ENCODE data around the gene PSTPIP2. TPM values are rescaled to one million over a fixed set of nuclear protein-coding genes. Genes with fewer than 3 reads are reported as not detected.
"Not testable (repeated sequence)": the region's sequence is repeated elsewhere in the genome, so short reads cannot be mapped to it uniquely, and the experiment has no call there.

The PSTPIP2 gene
- total RNA-seq, 3 donors from 2014 or later (not counting 1 experiment from before 2014, with no cell fraction given), result 34.7 to 55.0 (median 46.9) TPM

DNA sequence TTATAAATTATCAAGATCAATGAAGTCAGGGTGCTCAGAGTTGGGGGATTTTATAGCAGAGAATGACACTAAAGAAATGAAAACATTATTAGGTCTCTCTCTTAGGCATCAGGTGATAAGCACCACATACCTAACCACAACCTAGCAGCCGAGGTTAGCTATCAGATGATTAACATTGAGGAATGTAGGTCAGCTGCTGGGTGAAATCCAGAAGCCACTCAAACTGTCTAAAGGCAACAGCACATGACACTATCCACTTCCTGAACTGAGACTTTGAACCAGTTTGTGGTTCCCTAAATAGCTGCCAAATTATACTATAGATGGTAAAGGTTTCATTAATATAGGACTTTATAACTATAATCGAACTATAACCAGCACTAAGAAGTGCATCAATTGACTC, 109.6 kb downstream of the PSTPIP2 start:
- Histone ChIP-seq H3K4me3 (ENCODE audit: low read length) (no peak overlapping the region), H3K9me3 (ENCODE audit: control insufficient read depth, insufficient read depth, low read length) (no peaks in the 10 kb centered on the region), H3K36me3 (ENCODE audit: control insufficient read depth, insufficient read depth, low read length) (no peaks in the 10 kb centered on the region), H3K27ac (ENCODE audit: low read length) (peak overlapping the region; percentile 86), H3K4me1 (ENCODE audit: control insufficient read depth, insufficient read depth, low read length) (peaks cover 16% of the 10 kb centered on the region), H3K27me3 (ENCODE audit: control insufficient read depth, insufficient read depth, low read length) (no peaks in the 10 kb centered on the region)
- TF ChIP-seq, protein P1, sequence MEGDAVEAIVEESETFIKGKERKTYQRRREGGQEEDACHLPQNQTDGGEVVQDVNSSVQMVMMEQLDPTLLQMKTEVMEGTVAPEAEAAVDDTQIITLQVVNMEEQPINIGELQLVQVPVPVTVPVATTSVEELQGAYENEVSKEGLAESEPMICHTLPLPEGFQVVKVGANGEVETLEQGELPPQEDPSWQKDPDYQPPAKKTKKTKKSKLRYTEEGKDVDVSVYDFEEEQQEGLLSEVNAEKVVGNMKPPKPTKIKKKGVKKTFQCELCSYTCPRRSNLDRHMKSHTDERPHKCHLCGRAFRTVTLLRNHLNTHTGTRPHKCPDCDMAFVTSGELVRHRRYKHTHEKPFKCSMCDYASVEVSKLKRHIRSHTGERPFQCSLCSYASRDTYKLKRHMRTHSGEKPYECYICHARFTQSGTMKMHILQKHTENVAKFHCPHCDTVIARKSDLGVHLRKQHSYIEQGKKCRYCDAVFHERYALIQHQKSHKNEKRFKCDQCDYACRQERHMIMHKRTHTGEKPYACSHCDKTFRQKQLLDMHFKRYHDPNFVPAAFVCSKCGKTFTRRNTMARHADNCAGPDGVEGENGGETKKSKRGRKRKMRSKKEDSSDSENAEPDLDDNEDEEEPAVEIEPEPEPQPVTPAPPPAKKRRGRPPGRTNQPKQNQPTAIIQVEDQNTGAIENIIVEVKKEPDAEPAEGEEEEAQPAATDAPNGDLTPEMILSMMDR (IDR thresholded peaks at IDR 0.05), result no peak
- peaks cover 69 to 75% of the 10 kb centered on the region in 2 donors for H3K4me1 Mint-ChIP-seq
- intact Hi-C loops (cut with micrococcal nuclease), result loop anchor here (1.0 to 2.0 kb wide), 2 partner anchors 24 to 110 kb away; partner anchors contain the start of gene PSTPIP2
- no peaks in the 10 kb centered on the region for H3K9me3 Mint-ChIP-seq
- peaks cover 6% of the 10 kb centered on the region for H3K36me3 Mint-ChIP-seq
- ATAC-seq, result peak; percentile 49 to 75 (median 73)
- WGBS (ENCODE audit: insufficient coverage), result 0% methylated on average over 1 of the region's 2 CpGs
- peak; percentile 41 to 64 for DNase-seq
- H3K27ac Mint-ChIP-seq, result peak overlapping the region; percentile 91 to 97
- peak overlapping the region; percentile 81 for H3K4me3 Mint-ChIP-seq
- no peaks in the 10 kb centered on the region for H3K27me3 Mint-ChIP-seq (ENCODE audit: low read depth in 2 of 2)

- intact Hi-C loops (cut with micrococcal nuclease); H3K4me3 Mint-ChIP-seq; DNase-seq; H3K9me3 ChIP-seq (ENCODE audit: control insufficient read depth, insufficient read depth, low read length); H3K4me1 ChIP-seq (ENCODE audit: control insufficient read depth, insufficient read depth, low read length); H3K27ac ChIP-seq (ENCODE audit: low read length); ATAC-seq; H3K36me3 ChIP-seq (ENCODE audit: control insufficient read depth, insufficient read depth, low read length); H3K27me3 ChIP-seq (ENCODE audit: control insufficient read depth, insufficient read depth, low read length); H3K27me3 Mint-ChIP-seq (ENCODE audit: low read depth in 2 of 2); H3K9me3 Mint-ChIP-seq; H3K27ac Mint-ChIP-seq; H3K4me3 ChIP-seq (ENCODE audit: low read length): not testable (repeated sequence)
- Mint-ChIP-seq H3K36me3 (peaks cover 21% of the 10 kb centered on the region), H3K4me1 (peaks cover 53 to 69% of the 10 kb centered on the region in 2 donors)
- 99% methylated on average over 5 of the region's 7 CpGs for WGBS (ENCODE audit: insufficient coverage)
These were observed 112.6 kb downstream of the PSTPIP2 start for GRCh38 chr18:45959484-45959883.

DNA sequence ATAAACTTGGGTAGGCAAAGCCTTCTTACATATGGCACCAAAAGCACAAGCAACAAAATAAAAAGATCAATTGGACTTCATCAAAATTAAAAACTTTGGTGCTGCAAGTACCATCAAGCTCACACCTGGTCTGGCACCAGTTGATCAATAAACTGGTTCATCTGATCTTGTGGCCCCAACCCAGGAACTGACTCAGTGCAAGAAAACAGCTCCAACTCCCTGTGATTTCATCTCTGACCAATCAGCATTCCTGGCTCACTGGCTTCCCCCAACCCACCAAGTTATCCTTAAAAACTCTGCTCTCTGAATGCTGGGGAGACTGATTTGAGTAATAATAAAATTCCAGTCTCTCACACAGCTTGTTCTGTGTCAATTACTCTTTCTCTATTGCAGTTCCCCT, 113.3 kb downstream of the PSTPIP2 start:
- intact Hi-C loops (cut with micrococcal nuclease), result no loop called here
- Histone ChIP-seq H3K9me3 (ENCODE audit: control insufficient read depth, insufficient read depth, low read length) (no peaks in the 10 kb centered on the region), H3K27me3 (ENCODE audit: control insufficient read depth, insufficient read depth, low read length) (no peaks in the 10 kb centered on the region), H3K4me3 (ENCODE audit: low read length) (no peak overlapping the region), H3K27ac (ENCODE audit: low read length) (no peak overlapping the region), H3K36me3 (ENCODE audit: control insufficient read depth, insufficient read depth, low read length) (peaks cover 15% of the 10 kb centered on the region), H3K4me1 (ENCODE audit: control insufficient read depth, insufficient read depth, low read length) (peaks cover 10% of the 10 kb centered on the region)
- TF ChIP-seq, protein P1 (IDR thresholded peaks at IDR 0.05), result no peak
- peak overlapping the region in 1 of 2 donors; percentile 50 for H3K27ac Mint-ChIP-seq
- no peaks in the 10 kb centered on the region for H3K9me3 Mint-ChIP-seq
- H3K4me3 Mint-ChIP-seq, result no peak overlapping the region
- no peak for ATAC-seq
- DNase-seq, result no peak
- H3K27me3 Mint-ChIP-seq (ENCODE audit: low read depth in 2 of 2), result no peaks in the 10 kb centered on the region
- peaks cover 28% of the 10 kb centered on the region for H3K36me3 Mint-ChIP-seq
- peaks cover 55 to 72% of the 10 kb centered on the region in 2 donors for H3K4me1 Mint-ChIP-seq

- Histone ChIP-seq H3K36me3 (ENCODE audit: control insufficient read depth, insufficient read depth, low read length) (peaks cover 22% of the 10 kb centered on the region), H3K27me3 (ENCODE audit: control insufficient read depth, insufficient read depth, low read length) (no peaks in the 10 kb centered on the region), H3K9me3 (ENCODE audit: control insufficient read depth, insufficient read depth, low read length) (no peaks in the 10 kb centered on the region), H3K4me1 (ENCODE audit: control insufficient read depth, insufficient read depth, low read length) (peaks cover 5% of the 10 kb centered on the region), H3K4me3 (ENCODE audit: low read length) (no peak overlapping the region), H3K27ac (ENCODE audit: low read length) (no peak overlapping the region)
- Mint-ChIP-seq H3K27ac (peak overlapping the region in 1 of 2 donors; percentile 50), H3K9me3 (no peaks in the 10 kb centered on the region), H3K4me3 (peak overlapping the region; percentile 22), H3K4me1 (peaks cover 54 to 72% of the 10 kb centered on the region in 2 donors), H3K27me3 (ENCODE audit: low read depth in 2 of 2) (no peaks in the 10 kb centered on the region), H3K36me3 (peaks cover 34% of the 10 kb centered on the region)
- TF ChIP-seq, protein P1 (IDR thresholded peaks at IDR 0.05), result no peak
- WGBS (ENCODE audit: insufficient coverage), result 100% methylated on average over 1 of the region's 2 CpGs
- no peak for ATAC-seq
- DNase-seq, result no peak
- intact Hi-C loops (cut with micrococcal nuclease), result no loop called here
These were observed 114.0 kb downstream of the PSTPIP2 start for GRCh38 chr18:45958027-45958426.

Measured in natural killer cell (primary cell).